ENCODE measurements around the gene PCDHGB5.
A peak's percentile ranks its signal among the peaks of the same experiment; 100 is the strongest.
"Not testable (repeated sequence)": the region's sequence is repeated elsewhere in the genome, so short reads cannot be mapped to it uniquely, and the experiment has no call there.

PCDHGB5 gene

DNA sequence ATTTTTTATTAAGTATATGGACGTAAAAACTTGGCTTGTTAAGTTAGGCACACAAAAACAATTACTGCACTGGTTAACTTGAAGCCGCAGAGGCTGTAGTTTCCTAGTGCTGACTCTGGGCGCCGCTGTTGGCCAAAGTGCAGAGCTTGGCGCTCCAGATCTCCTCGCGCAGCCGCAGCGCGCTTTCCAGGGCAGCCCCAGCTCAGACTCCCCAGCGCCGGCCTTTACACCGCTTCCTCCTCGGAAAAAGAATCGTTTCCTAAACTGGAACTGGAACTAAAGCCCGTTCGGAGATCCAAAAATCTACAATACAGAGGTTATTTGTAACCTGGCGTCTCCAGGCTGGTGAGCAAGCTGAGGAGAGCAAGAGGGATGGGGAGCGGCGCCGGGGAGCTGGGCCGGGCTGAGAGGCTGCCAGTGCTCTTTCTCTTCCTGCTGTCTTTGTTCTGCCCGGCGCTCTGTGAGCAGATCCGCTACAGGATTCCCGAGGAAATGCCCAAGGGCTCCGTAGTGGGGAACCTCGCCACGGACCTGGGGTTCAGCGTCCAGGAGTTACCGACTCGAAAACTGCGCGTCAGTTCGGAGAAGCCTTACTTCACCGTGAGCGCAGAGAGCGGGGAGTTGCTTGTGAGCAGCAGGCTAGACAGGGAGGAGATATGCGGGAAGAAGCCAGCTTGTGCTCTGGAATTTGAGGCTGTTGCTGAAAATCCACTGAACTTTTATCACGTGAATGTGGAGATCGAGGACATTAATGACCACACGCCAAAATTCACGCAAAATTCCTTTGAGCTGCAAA, at the start of gene PCDHGB5:
TSS of gene PCDHGB5 (plus strand) at position 192 of the 796 bp plus-strand sequence. CDS start at position 373, 181 bp downstream.
- peak; percentile 67 for DNase-seq (ENCODE audit: low read depth)

- peak; percentile 49 for DNase-seq (ENCODE audit: low read depth)
Observed at GRCh38 chr5:141349917-141350619, 47.7 kb upstream of the PCDHGB5 start, which contains the start of gene PCDHGB1. Gene PCDHGB1, plus strand, starts transcription at chr5:141350099. Its CDS starts 162 bp downstream, at chr5:141350261.

DNA sequence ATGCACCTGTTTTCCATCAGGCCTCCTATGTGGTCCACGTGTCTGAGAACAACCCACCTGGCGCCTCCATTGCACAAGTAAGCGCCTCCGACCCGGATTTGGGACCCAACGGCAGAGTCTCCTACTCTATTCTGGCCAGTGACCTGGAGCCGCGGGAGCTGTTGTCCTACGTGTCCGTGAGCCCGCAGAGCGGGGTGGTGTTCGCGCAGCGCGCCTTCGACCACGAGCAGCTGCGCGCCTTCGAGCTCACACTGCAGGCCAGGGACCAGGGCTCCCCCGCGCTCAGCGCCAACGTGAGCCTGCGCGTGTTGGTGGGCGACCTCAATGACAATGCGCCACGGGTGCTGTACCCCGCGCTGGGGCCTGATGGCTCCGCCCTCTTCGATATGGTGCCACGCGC, 46.2 kb upstream of the PCDHGB5 start:
- no peak for DNase-seq (ENCODE audit: low read depth)

- peak; percentile 20 for DNase-seq (ENCODE audit: low read depth)
Observed at GRCh38 chr5:141354900-141355469, 42.8 kb upstream of the PCDHGB5 start, which contains the start of gene PCDHGA4. Gene PCDHGA4, plus strand, starts transcription at chr5:141355021. Its CDS starts 87 bp downstream, at chr5:141355108.

- no peak for DNase-seq (ENCODE audit: low read depth)
Observed at GRCh38 chr5:141355641-141356040, 42.1 kb upstream of the PCDHGB5 start.

DNA sequence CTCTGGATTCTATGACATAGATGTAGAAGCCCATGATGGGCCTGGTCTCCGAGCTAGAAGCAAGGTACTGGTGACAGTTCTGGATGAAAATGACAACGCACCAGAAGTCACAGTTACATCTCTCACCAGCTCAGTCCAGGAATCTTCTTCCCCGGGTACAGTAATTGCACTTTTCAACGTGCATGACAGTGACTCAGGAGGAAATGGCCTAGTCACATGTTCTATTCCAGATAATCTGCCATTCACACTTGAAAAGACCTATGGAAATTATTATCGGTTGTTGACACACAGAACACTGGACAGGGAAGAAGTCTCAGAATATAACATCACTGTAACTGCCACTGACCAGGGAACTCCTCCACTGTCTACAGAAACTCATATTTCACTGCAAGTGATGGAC, 41.6 kb upstream of the PCDHGB5 start:
- DNase-seq (ENCODE audit: low read depth): no peak

- DNase-seq (ENCODE audit: low read depth): no peak
Observed at GRCh38 chr5:141356950-141357349, 40.8 kb upstream of the PCDHGB5 start.

DNA sequence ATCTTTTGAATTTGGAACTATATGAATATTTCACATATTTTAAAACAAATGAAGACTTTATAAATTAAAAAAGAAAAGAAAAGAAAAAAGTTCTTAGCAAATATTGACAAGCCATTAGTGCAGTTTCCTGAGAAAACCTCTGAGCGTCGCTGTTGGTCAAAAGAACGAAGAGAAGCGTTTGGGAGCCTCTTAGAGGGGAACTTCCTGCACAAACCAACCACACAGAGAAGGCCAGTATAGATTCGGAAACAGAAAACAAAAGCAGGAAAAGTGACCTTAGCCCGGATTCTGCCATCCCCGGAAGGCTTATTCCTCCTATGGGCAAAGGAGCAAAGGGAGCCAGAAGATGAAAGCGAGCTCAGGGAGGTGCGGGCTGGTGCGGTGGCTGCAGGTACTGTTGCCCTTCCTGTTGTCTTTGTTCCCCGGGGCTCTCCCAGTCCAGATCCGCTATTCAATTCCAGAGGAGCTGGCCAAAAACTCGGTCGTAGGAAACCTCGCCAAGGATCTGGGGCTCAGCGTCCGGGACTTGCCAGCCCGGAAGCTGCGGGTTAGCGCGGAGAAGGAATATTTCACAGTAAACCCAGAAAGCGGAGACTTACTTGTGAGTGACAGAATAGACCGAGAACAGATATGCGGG, 37.8 kb upstream of the PCDHGB5 start, which contains the start of gene PCDHGB2:
TSS of gene PCDHGB2 (plus strand) at position 205 of the 637 bp plus-strand sequence. CDS start at position 347, 142 bp downstream.
- DNase-seq (ENCODE audit: low read depth): peak; percentile 26

GRCh38 chr5:141360685-141361084, 37.1 kb upstream of the PCDHGB5 start:
- no peak for DNase-seq (ENCODE audit: low read depth)

- no peak for DNase-seq (ENCODE audit: low read depth)
Observed at GRCh38 chr5:141362719-141363118, 35.0 kb upstream of the PCDHGB5 start.

DNA sequence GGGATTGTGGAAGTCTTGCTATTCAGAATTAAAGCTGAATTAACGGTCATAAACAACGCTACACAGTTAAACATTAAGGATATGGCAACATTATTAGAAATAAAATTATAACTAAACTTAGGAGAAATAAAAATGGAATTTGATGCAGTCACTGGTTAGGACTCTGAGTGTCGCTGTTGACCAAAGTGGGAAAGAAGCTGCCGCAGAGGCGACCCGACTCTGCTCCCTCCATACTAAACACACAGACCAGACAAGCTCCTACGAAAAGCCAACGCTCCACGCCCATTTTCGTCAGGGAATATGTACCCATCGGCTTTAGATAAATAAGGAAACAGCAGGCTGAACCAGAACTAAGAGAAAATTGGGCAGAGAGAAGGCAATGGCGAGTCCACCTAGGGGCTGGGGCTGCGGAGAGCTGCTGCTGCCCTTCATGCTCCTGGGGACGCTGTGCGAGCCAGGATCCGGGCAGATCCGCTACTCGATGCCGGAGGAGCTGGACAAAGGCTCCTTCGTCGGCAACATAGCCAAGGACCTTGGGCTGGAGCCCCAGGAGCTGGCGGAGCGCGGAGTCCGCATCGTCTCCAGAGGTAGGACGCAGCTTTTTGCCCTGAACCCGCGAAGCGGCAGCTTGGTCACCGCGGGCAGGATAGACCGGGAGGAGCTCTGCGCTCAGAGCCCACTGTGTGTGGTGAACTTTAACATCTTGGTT, 33.6 kb upstream of the PCDHGB5 start, which contains the start of gene PCDHGA5:
TSS of gene PCDHGA5 (plus strand) at position 211 of the 709 bp plus-strand sequence. CDS start at position 380, 169 bp downstream.
- no peak for DNase-seq (ENCODE audit: low read depth)

- DNase-seq (ENCODE audit: low read depth): no peak
Observed at GRCh38 chr5:141366016-141366896, 31.5 kb upstream of the PCDHGB5 start.

DNA sequence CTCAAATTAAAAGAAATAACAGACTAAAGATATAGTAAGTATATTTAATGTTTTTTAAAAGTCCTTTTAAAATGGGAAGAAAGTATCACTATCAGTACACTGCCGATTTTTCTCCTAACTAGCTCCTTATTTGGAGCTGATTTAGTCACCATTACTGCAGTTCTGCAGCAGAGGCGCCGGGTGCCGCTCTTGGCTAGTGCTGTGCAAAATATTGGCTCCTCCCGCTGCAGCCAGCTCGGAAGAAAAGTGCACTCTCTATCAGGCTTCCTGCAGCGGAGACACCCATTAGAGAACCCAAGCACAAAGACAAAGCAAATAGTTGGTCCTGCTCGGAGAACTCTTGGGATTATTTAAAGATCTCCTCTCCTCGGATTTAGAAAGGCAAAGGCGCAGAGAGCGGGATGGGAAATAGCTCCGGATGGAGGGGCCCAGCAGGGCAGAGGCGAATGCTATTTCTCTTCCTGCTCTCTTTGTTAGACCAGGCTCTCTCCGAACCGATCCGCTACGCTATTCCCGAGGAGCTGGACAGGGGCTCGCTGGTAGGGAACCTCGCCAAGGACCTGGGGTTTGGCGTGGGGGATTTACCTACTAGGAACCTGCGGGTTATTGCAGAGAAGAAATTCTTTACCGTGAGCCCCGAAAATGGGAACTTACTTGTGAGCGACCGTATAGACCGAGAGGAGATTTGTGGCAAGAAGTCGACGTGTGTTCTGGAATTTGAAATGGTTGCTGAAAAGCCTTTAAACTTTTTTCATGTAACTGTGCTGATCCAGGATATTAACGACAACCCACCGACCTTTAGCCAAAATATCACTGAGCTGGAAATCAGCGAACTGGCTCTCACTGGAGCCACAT, 27.5 kb upstream of the PCDHGB5 start, which contains the start of gene PCDHGB3:
TSS of gene PCDHGB3 (plus strand) at position 249 of the 855 bp plus-strand sequence. CDS start at position 402, 153 bp downstream.
- peak; percentile 64 for DNase-seq (ENCODE audit: low read depth)

DNA sequence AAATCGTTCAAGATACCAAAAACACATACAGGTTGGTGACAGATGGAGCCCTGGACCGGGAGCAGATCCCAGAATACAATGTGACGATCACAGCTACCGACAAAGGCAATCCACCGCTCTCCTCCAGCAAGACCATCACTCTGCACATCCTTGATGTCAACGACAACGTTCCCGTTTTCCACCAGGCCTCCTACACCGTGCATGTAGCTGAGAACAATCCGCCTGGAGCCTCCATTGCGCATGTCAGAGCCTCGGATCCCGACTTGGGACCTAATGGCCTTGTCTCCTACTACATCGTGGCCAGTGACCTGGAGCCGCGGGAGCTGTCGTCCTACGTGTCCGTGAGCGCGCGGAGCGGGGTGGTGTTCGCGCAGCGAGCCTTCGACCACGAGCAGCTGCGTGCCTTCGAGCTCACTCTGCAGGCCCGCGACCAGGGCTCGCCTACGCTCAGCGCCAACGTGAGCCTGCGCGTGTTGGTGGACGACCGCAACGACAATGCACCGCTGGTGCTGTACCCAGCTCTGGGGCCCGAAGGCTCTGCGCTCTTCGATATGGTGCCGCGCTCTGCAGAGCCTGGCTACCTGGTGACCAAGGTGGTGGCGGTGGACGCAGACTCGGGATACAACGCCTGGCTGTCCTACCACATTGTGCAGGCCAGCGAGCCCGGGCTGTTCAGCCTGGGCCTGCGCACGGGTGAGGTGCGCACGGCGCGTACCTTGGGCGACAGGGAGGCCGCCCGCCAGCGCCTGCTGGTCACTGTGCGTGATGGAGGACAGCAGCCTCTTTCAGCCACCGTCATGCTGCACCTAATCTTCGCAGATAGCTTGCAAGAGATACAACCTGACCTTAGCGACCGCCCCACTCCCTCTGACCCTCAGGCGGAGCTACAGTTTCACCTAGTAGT, 25.9 kb upstream of the PCDHGB5 start:
- DNase-seq (ENCODE audit: low read depth): no peak

DNA sequence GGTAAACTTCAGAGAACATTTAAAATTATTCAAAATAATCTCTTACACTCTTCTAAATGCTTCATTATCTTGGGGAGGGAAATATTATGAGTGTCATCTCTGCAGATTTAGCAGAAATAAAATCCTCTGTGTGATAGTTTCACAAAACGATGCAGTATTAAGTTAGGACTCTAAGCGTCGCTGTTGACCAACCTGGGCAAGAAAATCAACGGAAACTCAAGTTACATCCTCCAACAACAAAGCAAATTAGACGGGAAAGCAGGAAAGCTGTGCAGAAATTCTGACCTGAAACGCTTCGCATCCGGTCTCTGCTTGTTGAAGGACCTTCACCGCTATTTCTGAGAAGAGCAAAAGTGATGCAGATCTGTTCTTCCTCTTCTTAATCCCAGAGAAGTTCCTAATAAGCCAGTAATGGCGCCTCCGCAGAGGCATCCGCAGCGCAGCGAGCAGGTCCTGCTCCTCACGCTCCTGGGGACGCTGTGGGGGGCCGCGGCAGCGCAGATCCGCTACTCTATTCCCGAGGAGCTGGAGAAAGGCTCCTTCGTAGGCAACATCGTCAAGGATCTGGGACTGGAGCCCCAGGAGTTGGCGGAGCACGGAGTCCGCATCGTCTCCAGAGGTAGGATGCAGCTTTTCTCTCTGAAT, 24.0 kb upstream of the PCDHGB5 start, which contains the start of gene PCDHGA6:
TSS of gene PCDHGA6 (plus strand) at position 219 of the 645 bp plus-strand sequence. CDS start at position 412, 193 bp downstream.
- DNase-seq (ENCODE audit: low read depth): peak; percentile 31

DNA sequence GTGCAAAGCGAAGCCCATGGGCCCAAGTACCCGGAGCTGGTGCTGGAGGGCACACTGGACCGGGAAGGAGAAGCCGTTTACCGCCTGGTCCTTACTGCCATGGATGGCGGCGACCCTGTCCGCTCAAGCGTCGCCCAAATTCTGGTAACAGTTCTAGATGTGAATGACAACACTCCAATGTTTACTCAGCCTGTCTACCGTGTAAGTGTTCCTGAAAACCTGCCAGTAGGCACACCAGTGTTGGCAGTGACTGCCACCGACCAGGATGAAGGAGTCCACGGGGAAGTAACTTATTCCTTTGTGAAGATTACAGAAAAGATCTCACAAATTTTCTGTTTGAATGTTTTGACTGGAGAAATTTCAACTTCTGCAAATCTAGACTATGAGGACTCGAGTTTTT, 23.1 kb upstream of the PCDHGB5 start:
- DNase-seq (ENCODE audit: low read depth): no peak

DNA sequence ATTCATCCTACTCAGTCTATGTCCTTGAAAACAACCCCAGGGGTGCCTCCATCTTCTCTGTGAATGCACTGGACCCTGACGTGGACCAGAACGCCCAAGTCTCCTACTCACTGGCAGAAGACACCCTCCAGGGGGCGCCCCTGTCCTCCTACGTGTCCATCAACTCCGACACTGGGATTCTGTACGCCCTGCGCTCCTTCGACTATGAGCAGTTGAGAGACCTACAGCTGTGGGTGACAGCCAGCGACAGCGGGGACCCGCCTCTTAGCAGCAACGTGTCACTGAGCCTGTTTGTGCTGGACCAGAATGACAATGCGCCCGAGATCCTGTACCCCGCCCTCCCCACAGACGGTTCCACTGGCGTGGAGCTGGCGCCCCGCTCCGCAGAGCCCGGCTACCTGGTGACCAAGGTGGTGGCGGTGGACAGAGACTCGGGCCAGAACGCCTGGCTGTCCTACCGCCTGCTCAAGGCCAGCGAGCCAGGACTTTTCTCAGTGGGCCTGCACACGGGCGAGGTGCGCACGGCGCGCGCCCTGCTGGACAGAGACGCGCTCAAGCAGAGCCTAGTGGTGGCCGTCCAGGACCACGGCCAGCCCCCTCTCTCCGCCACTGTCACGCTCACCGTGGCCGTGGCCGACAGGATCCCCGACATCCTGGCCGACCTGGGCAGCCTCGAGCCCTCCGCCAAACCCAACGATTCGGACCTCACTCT, 22.1 kb upstream of the PCDHGB5 start:
- not testable (repeated sequence) for DNase-seq (ENCODE audit: low read depth)
